SU-DHL-6 (cell line): Measurements from ENCODE around the gene RSPH1.

Source experiments
- H2AFZ ChIP-seq: fragments of 200-600 bp; sonication (generic); 2 replicates; pipeline ENCODE4 v1.6.1; 2014; ENCODE audit warnings: low read depth, mild to moderate bottlenecking, moderate library complexity, mixed read lengths, antibody characterized with exemption, low read length; ENCODE audit not compliant: severe bottlenecking
- H3F3A ChIP-seq: fragments of 200-600 bp; shearing (Covaris generic); 2 replicates; pipeline ENCODE4 v1.6.0; 2016; ENCODE audit warnings: antibody characterized with exemption, mild to moderate bottlenecking; ENCODE audit not compliant: insufficient read depth
- H3K27ac ChIP-seq: fragments of 200-600 bp; sonication (generic); 2 replicates; pipeline ENCODE4 v1.5.1; 2016; ENCODE audit warnings: low read depth, mild to moderate bottlenecking, low read length, moderate library complexity, mixed read lengths
- H3K27me3 ChIP-seq: fragments of 200-600 bp; sonication (generic), shearing (Covaris generic); 2 replicates; pipeline ENCODE4 v1.6.0; 2014; ENCODE audit warnings: mild to moderate bottlenecking, low read length
- H3K36me3 ChIP-seq: fragments of 200-600 bp; sonication (generic); 2 replicates; pipeline ENCODE4 v1.6.1; 2014; ENCODE audit warnings: mild to moderate bottlenecking, low read length, mixed read lengths
- H3K4me2 ChIP-seq: fragments of 300-600, 200-600 bp; shearing (Covaris generic), sonication (generic); 2 replicates; pipeline ENCODE4 v1.6.0; 2014; ENCODE audit warnings: low read length, low read depth, mild to moderate bottlenecking; ENCODE audit not compliant: poor library complexity, severe bottlenecking
- H3K4me3 ChIP-seq: fragments of 200-600 bp; sonication (generic); 2 replicates; pipeline ENCODE4 v1.5.1; 2014; ENCODE audit warnings: antibody characterized with exemption, low read length, mild to moderate bottlenecking, mixed read lengths; ENCODE audit not compliant: insufficient read depth, poor library complexity, severe bottlenecking
- H3K79me2 ChIP-seq: fragments of 200-600 bp; sonication (generic); 2 replicates; pipeline ENCODE4 v1.6.1; 2014; ENCODE audit warnings: mild to moderate bottlenecking, low read length, moderate library complexity; ENCODE audit not compliant: insufficient read depth
- H3K9ac ChIP-seq: fragments of 200-600 bp; sonication (generic); 2 replicates; pipeline ENCODE4 v1.7.0; 2014; ENCODE audit warnings: mild to moderate bottlenecking, low read length
- H3K9me2 ChIP-seq: fragments of 200-600 bp; sonication (generic); replicated peaks from 2 replicates; pipeline ENCODE4 v1.6.1; 2014; ENCODE audit warnings: low read length; ENCODE audit not compliant: insufficient read depth
- H3K9me3 ChIP-seq: fragments of 200-600 bp; sonication (generic); 2 replicates; pipeline ENCODE4 v1.6.1; 2014; ENCODE audit warnings: low read length, mixed read lengths; ENCODE audit not compliant: insufficient read depth
- H4K20me1 ChIP-seq: fragments of 200-600 bp; sonication (generic); 2 replicates; pipeline ENCODE4 v1.6.1; 2014; ENCODE audit warnings: low read depth, mild to moderate bottlenecking, antibody characterized with exemption, low read length, moderate library complexity, mixed read lengths
- EZH2phosphoT487 ChIP-seq: fragments of 200-600 bp; sonication (generic), shearing (Covaris generic); conservative IDR thresholded peaks from 2 replicates; pipeline ENCODE4 v1.6.1; 2018; ENCODE audit warnings: mild to moderate bottlenecking, antibody characterized with exemption, low read length, moderate library complexity, mixed read lengths
- TF ChIP-seq, protein P1 (sequence below): fragments of 200-600 bp; sonication (generic); IDR thresholded peaks from one replicate; pipeline ENCODE4 v1.5.1; 2017; ENCODE audit warnings: antibody characterized with exemption, mild to moderate bottlenecking, low read length, moderate library complexity; ENCODE audit not compliant: insufficient read depth, poor library complexity, severe bottlenecking

Gene RSPH1

GRCh38 chr21:42492201-42492600 lies 3.8 kb downstream of the RSPH1 start:
- no peak overlapping the region for H3K9ac ChIP-seq
- H3K9me3 ChIP-seq = no peaks in the 10 kb centered on the region
- H3K4me3 ChIP-seq = no peak overlapping the region
- no peak for TF ChIP-seq EZH2phosphoT487
- TF ChIP-seq, protein P1, sequence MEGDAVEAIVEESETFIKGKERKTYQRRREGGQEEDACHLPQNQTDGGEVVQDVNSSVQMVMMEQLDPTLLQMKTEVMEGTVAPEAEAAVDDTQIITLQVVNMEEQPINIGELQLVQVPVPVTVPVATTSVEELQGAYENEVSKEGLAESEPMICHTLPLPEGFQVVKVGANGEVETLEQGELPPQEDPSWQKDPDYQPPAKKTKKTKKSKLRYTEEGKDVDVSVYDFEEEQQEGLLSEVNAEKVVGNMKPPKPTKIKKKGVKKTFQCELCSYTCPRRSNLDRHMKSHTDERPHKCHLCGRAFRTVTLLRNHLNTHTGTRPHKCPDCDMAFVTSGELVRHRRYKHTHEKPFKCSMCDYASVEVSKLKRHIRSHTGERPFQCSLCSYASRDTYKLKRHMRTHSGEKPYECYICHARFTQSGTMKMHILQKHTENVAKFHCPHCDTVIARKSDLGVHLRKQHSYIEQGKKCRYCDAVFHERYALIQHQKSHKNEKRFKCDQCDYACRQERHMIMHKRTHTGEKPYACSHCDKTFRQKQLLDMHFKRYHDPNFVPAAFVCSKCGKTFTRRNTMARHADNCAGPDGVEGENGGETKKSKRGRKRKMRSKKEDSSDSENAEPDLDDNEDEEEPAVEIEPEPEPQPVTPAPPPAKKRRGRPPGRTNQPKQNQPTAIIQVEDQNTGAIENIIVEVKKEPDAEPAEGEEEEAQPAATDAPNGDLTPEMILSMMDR = no peak
- H4K20me1 ChIP-seq = no peaks in the 10 kb centered on the region
- H3K36me3 ChIP-seq = no peaks in the 10 kb centered on the region
- no peak overlapping the region for H3K4me2 ChIP-seq
- no peaks in the 10 kb centered on the region for H3K79me2 ChIP-seq
- H3K27ac ChIP-seq = no peak overlapping the region
- no peaks in the 10 kb centered on the region for H3K9me2 ChIP-seq
- no peak overlapping the region for H2AFZ ChIP-seq
- H3F3A ChIP-seq = no peaks in the 10 kb centered on the region
- no peaks in the 10 kb centered on the region for H3K27me3 ChIP-seq

- Histone ChIP-seq H3K4me2 (no peak overlapping the region), H3K36me3 (no peaks in the 10 kb centered on the region), H3K79me2 (no peaks in the 10 kb centered on the region), H3K27ac (no peak overlapping the region), H3K9ac (no peak overlapping the region), H4K20me1 (no peaks in the 10 kb centered on the region), H2AFZ (no peak overlapping the region), H3K4me3 (no peak overlapping the region), H3K27me3 (no peaks in the 10 kb centered on the region), H3K9me3 (no peaks in the 10 kb centered on the region), H3F3A (no peaks in the 10 kb centered on the region), H3K9me2 (no peaks in the 10 kb centered on the region)
- TF ChIP-seq, protein P1 = no peak
- TF ChIP-seq EZH2phosphoT487 = no peak
Measured at GRCh38 chr21:42491328-42491727, 4.7 kb downstream of the RSPH1 start.

DNA sequence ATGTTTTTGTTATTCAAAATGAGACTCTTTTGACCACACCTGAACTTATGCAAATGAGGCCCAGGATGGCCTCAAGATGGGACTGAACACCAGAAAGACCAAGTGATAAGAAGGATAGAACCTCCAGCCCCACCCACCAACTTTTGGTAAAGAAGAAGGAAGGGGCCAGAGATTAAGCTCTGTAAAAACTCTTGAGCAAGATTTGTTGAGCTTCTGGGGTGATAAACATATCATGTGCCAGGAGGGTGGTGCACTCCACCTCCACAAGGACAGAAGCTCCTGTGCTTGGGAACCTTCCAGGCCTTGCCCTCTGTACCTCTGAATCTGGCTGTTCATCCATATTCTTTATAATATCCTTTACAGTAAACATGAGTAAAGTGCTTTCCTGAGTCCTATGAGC lies 5.3 kb downstream of the RSPH1 start:
- H3K4me2 ChIP-seq = no peak overlapping the region

More for the DNA sequence above, 5.3 kb downstream of the RSPH1 start:
- Histone ChIP-seq H3K9me2 (no peaks in the 10 kb centered on the region), H3K36me3 (no peaks in the 10 kb centered on the region), H3K27ac (no peak overlapping the region), H3K9ac (no peak overlapping the region), H3K79me2 (no peaks in the 10 kb centered on the region), H3K27me3 (no peaks in the 10 kb centered on the region), H4K20me1 (no peaks in the 10 kb centered on the region), H3F3A (no peaks in the 10 kb centered on the region), H3K4me3 (no peak overlapping the region), H3K9me3 (no peaks in the 10 kb centered on the region), H2AFZ (no peak overlapping the region)
- TF ChIP-seq EZH2phosphoT487 = no peak
- TF ChIP-seq, protein P1 = no peak
